Endothelial cell of umbilical vein (primary cell): ENCODE results near the gene NGFR. TPM values are rescaled to one million over a fixed set of nuclear protein-coding genes. Genes with fewer than 3 reads are reported as not detected.

ENCODE experiments used
- BruUV-seq: library from RNA; stranded (reverse); fragments of 400-500 nt; replicated peaks from 2 replicates; lab custom pipeline; 2021; lab: Mats Ljungman, UMichigan
- CTCF ChIA-PET: fragments of 300-600, 350-600 bp; sonication (Branson Sonifier 250); formaldehyde crosslinking; loops from one replicate; lab custom pipeline; 2021; ENCODE audit warnings: antibody characterized with exemption, inconsistent platforms; lab: Charles Lee
- POLR2A ChIA-PET: fragments of 300-600, 350-600 bp; sonication (Branson Sonifier 250); formaldehyde crosslinking; loops from one replicate; lab custom pipeline; 2021; ENCODE audit warnings: antibody characterized with exemption, inconsistent platforms; lab: Charles Lee
- DNase-seq: peaks from one replicate; pipeline ENCODE4 v3.0.0-alpha.2; 2011; ENCODE audit warnings: low read depth, low spot score
- FAIRE-seq: peaks from 2 replicates; lab custom pipeline; 2011; peaks lifted over from hg19 to GRCh38; lab: Jason Lieb, UNC
- H2AFZ ChIP-seq: 2 replicates; pipeline ENCODE4 v1.6.0; 2012; ENCODE audit warnings: low read depth, low read length, control low read depth, inconsistent platforms
- H3K27ac ChIP-seq: 2 replicates; pipeline ENCODE4 v1.5.1; 2011; ENCODE audit warnings: low read depth, mild to moderate bottlenecking, control low read depth, low read length, moderate library complexity; ENCODE audit not compliant: insufficient read depth
- H3K27me3 ChIP-seq, 2 experiments: 2 replicates each; pipeline versions ENCODE4 v1.6.0 to v1.6.1; 2011; ENCODE audit warnings: low read length in 2 of 2, mixed read lengths in 1 of 2; ENCODE audit not compliant: control insufficient read depth in 2 of 2, insufficient read depth in 2 of 2
- H3K36me3 ChIP-seq, 2 experiments: 2 replicates in 1 of 2; 3 replicates in 1 of 2; pipeline ENCODE4 v1.5.1; 2011; ENCODE audit warnings: low read length in 2 of 2, mild to moderate bottlenecking in 1 of 2, moderate library complexity in 1 of 2; ENCODE audit not compliant: control insufficient read depth in 2 of 2, insufficient read depth in 2 of 2; ENCODE audit errors: extremely low read depth in 1 of 2
- H3K4me1 ChIP-seq: 3 replicates; pipeline ENCODE4 v1.5.1; 2011; ENCODE audit warnings: mild to moderate bottlenecking, low read length; ENCODE audit not compliant: control insufficient read depth, insufficient read depth; ENCODE audit errors: extremely low read depth
- H3K4me2 ChIP-seq: 2 replicates; pipeline ENCODE4 v1.6.1; 2011; ENCODE audit warnings: low read length, control low read depth, mixed read lengths; ENCODE audit not compliant: insufficient read depth
- H3K4me3 ChIP-seq, 3 experiments: fragments of 200-600 bp in 1 of 3; sonication (generic), shearing (Covaris generic) in 1 of 3; replicated peaks in 1 of 3; 2 replicates each; pipeline ENCODE4 v1.5.1; 2011 to 2016; ENCODE audit warnings: control low read depth in 3 of 3, low read length in 3 of 3, mild to moderate bottlenecking in 2 of 3, inconsistent platforms in 1 of 3, low read depth in 1 of 3, moderate library complexity in 1 of 3; ENCODE audit not compliant: insufficient read depth in 1 of 3
- H3K79me2 ChIP-seq: 2 replicates; pipeline ENCODE4 v1.6.0; 2012; ENCODE audit warnings: low read length, inconsistent platforms; ENCODE audit not compliant: control insufficient read depth, insufficient read depth
- H3K9ac ChIP-seq: replicated peaks from 2 replicates; pipeline ENCODE3; 2011; ENCODE audit warnings: low read length, control low read depth; ENCODE audit not compliant: insufficient read depth; ENCODE audit errors: extremely low read depth
- H3K9me1 ChIP-seq: replicated peaks from 3 replicates; pipeline ENCODE4 v1.6.0; 2011; ENCODE audit warnings: mild to moderate bottlenecking, low read length; ENCODE audit not compliant: control insufficient read depth, insufficient read depth; ENCODE audit errors: extremely low read depth
- H3K9me3 ChIP-seq: replicated peaks from 2 replicates; pipeline ENCODE4 v1.5.1; 2012; ENCODE audit warnings: low read length, inconsistent platforms; ENCODE audit not compliant: control insufficient read depth, insufficient read depth
- H4K20me1 ChIP-seq: replicated peaks from 2 replicates; pipeline ENCODE3; 2011; ENCODE audit warnings: mild to moderate bottlenecking, low read length; ENCODE audit not compliant: control insufficient read depth, insufficient read depth; ENCODE audit errors: extremely low read depth
- EZH2 ChIP-seq: IDR thresholded peaks from 2 replicates; pipeline ENCODE4 v1.6.1; 2012; ENCODE audit warnings: borderline replicate concordance, low read depth, mild to moderate bottlenecking, moderate library complexity, low read length, inconsistent platforms; ENCODE audit not compliant: severe bottlenecking
- JUN ChIP-seq: IDR thresholded peaks from 2 replicates; pipeline ENCODE4 v1.6.1; 2011; ENCODE audit warnings: borderline replicate concordance, low read depth; ENCODE audit not compliant: insufficient read length, insufficient read depth
- POLR2A ChIP-seq: IDR thresholded peaks from 2 replicates; pipeline ENCODE4 v1.6.1; 2012; ENCODE audit warnings: low read depth, mild to moderate bottlenecking, control low read depth, low read length
- dilution Hi-C: fragments of 300-500 bp; cut with MboI; formaldehyde crosslinking; loops from one replicate; pipeline ENCODE4 v1.15.0; 2019; ENCODE audit warnings: low sequenced_read_pairs; ENCODE audit not compliant: extremely low pct_ligation_motif_present
- intact Hi-C: fragments of 100-400 bp; cut with micrococcal nuclease; formaldehyde crosslinking; loops from one replicate; pipeline ENCODE4 v1.10.0; 2022
- polyA plus RNA-seq, 4 experiments: library from polyadenylated mRNA; depleted of rRNA in 3 of 4; stranded (reverse) in 3 of 4; unstranded in 1 of 4; fragments of >200 nt; gene quantifications; 2 replicates each; pipeline versions ENCODE4 v1.2.1 to v1.2.3, GENCODE V29; 2011 to 2012; ENCODE audit warnings: missing spikeins in 1 of 4
- total RNA-seq: library from RNA; stranded (reverse); gene quantifications from 2 replicates; pipeline ENCODE4 v1.2.3, GENCODE V29; 2021
- TF ChIP-seq, protein P1 (sequence below), 2 donors: IDR thresholded peaks; 1 replicate in 1 of 2; 2 replicates in 1 of 2; pipeline ENCODE4 v1.5.1; 2011; ENCODE audit warnings: low read length in 2 of 2, mild to moderate bottlenecking in 2 of 2, moderate library complexity in 2 of 2, control low read depth in 1 of 2, inconsistent platforms in 1 of 2, low read depth in 1 of 2; ENCODE audit not compliant: insufficient read depth in 1 of 2; ENCODE audit errors: extremely low read depth in 1 of 2

NGFR gene
- total and polyA plus RNA-seq, 2 donors (not counting 3 experiments of a cell fraction or from before 2014, with no cell fraction given) = not detected

DNA sequence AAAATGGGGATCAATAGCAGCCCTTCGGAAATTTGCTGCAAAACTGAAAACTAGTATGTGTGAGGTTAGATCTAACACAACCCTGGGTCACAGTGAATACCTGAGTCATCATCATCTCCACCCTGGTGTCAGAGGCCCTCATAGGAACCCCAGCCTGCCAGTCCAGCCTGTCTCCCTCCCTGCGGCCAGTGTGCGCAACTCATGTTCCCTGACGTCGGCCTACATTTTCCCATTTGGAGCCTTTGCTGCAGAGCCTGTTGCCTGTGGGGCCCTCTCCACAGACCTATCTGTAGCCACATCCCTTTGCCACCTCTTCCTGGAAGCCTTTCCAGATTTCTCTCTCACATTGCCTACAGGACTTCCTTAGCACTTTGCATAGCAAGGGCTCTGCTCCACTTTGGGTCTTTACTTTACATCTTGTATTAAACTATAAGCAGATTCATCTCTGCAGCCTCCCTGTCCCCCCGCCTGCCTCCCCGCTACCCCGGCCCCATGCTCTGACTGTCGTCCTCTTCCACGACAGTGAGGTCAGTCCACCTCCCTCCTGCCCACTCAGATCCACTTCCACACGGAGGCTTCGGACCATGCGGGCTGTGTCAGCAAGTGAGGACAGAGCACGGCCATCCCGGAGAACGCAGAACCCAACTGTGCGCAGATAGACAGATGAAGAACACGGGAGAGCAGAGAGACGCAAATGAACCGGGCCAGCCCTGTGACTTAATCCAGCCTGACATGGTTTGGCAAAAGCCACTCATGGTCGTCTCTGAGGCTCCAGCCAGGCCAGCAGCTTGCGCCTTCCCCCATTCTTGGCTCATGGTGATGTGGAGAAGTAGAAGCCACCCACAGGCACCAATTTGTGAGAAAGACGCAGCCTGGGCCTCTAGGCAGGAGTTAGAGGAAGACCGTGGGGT is 31.0 kb downstream of the NGFR start:
- H3K4me3 ChIP-seq = no peak overlapping the region
- intact Hi-C loops (no loop called here), dilution Hi-C loops (no loop called here)
- DNase-seq = no peak
- no peak overlapping the region for H2AFZ ChIP-seq
- no peaks in the 10 kb centered on the region for H3K9me1 ChIP-seq
- no TSS peak for BruUV-seq
- no peaks in the 10 kb centered on the region for H3K79me2 ChIP-seq
- no peaks in the 10 kb centered on the region for H3K4me1 ChIP-seq
- peaks cover 2 to 15% of the 10 kb centered on the region in 2 experiments for H3K27me3 ChIP-seq
- H4K20me1 ChIP-seq = no peaks in the 10 kb centered on the region
- H3K9ac ChIP-seq = no peak overlapping the region
- no peak overlapping the region for H3K27ac ChIP-seq
- FAIRE-seq = no peak
- H3K9me3 ChIP-seq = no peaks in the 10 kb centered on the region
- TF ChIP-seq JUN (no peak), POLR2A (no peak), EZH2 (no peak)
- TF ChIP-seq, protein P1, sequence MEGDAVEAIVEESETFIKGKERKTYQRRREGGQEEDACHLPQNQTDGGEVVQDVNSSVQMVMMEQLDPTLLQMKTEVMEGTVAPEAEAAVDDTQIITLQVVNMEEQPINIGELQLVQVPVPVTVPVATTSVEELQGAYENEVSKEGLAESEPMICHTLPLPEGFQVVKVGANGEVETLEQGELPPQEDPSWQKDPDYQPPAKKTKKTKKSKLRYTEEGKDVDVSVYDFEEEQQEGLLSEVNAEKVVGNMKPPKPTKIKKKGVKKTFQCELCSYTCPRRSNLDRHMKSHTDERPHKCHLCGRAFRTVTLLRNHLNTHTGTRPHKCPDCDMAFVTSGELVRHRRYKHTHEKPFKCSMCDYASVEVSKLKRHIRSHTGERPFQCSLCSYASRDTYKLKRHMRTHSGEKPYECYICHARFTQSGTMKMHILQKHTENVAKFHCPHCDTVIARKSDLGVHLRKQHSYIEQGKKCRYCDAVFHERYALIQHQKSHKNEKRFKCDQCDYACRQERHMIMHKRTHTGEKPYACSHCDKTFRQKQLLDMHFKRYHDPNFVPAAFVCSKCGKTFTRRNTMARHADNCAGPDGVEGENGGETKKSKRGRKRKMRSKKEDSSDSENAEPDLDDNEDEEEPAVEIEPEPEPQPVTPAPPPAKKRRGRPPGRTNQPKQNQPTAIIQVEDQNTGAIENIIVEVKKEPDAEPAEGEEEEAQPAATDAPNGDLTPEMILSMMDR (IDR thresholded peaks at IDR 0.05; ENCODE audit: extremely low read depth in 1 of 2, insufficient read depth in 1 of 2, low read depth in 1 of 2, low read length in 2 of 2) = no peak
- ChIA-PET POLR2A (no interaction called here), CTCF (interaction anchor here (0.6 to 2.3 kb wide), 3 partner anchors 30 to 890 kb away, joined by 4 to 8 read pairs (median 6); no protein-coding TSS in a partner anchor)
- H3K4me2 ChIP-seq = no peak overlapping the region
- no peaks in the 10 kb centered on the region for H3K36me3 ChIP-seq
